H1 (cell line): Measurements from ENCODE around the gene XDH. TPM values are rescaled to one million over a fixed set of nuclear protein-coding genes. Genes with fewer than 3 reads are reported as not detected.

Experiments used
- CTCF ChIA-PET: fragments of 300-600 bp; sonication (Branson Sonifier 250); formaldehyde crosslinking; loops from one replicate; lab custom pipeline; 2021; ENCODE audit not compliant: partially characterized antibody; lab: Charles Lee
- POLR2A ChIA-PET: fragments of 300-600 bp; sonication (Branson Sonifier 250); formaldehyde crosslinking; loops from one replicate; lab custom pipeline; 2021; ENCODE audit warnings: inconsistent platforms; ENCODE audit not compliant: partially characterized antibody; lab: Charles Lee
- DNase-seq, 2 experiments: peaks; one replicate each; pipeline versions ENCODE4 v3.0.0 to v3.0.0-alpha.2; 2010 to 2022; ENCODE audit warnings: low spot score in 2 of 2, low read depth in 1 of 2, mixed read lengths in 1 of 2
- FAIRE-seq: peaks from 2 replicates; lab custom pipeline; 2011; peaks lifted over from hg19 to GRCh38; lab: Jason Lieb, UNC
- H2AFZ ChIP-seq: 2 replicates; pipeline ENCODE4 v1.8.1; 2012; ENCODE audit warnings: low read length, inconsistent platforms
- H2AK5ac ChIP-seq: 2 replicates; pipeline ENCODE4 v1.6.1; 2013; ENCODE audit warnings: low read depth, low read length
- H2BK120ac ChIP-seq: replicated peaks from 2 replicates; pipeline ENCODE3; 2013; ENCODE audit warnings: low read depth, low read length, inconsistent platforms
- H2BK12ac ChIP-seq: 2 replicates; pipeline ENCODE4 v1.6.1; 2013; ENCODE audit warnings: low read depth, low read length
- H2BK15ac ChIP-seq: 2 replicates; pipeline ENCODE4 v1.6.1; 2013; ENCODE audit warnings: low read length
- H2BK20ac ChIP-seq: 2 replicates; pipeline ENCODE4 v1.6.1; 2013; ENCODE audit warnings: low read length
- H2BK5ac ChIP-seq: 2 replicates; pipeline ENCODE4 v1.6.1; 2013; ENCODE audit warnings: low read depth, low read length
- H3K14ac ChIP-seq: 2 replicates; pipeline ENCODE4 v1.6.1; 2013; ENCODE audit warnings: inconsistent platforms; ENCODE audit not compliant: insufficient read length
- H3K18ac ChIP-seq: 2 replicates; pipeline ENCODE4 v1.6.1; 2013; ENCODE audit warnings: low read length; ENCODE audit errors: extremely low read depth
- H3K23ac ChIP-seq: 2 replicates; pipeline ENCODE4 v1.6.1; 2013; ENCODE audit warnings: inconsistent platforms; ENCODE audit not compliant: insufficient read length
- H3K23me2 ChIP-seq: 2 replicates; pipeline ENCODE4 v1.6.1; 2013; ENCODE audit warnings: low read depth, low read length
- H3K27ac ChIP-seq: 2 replicates; pipeline ENCODE4 v1.6.1; 2011; ENCODE audit warnings: low read depth, low read length, inconsistent platforms
- H3K27me3 ChIP-seq, 4 experiments: replicated peaks in 1 of 4; 1 replicate in 1 of 4; 2 replicates in 3 of 4; pipeline versions ENCODE4 v1.6.1 to v1.8.1; 2011 to 2013; ENCODE audit warnings: low read length in 3 of 4, mild to moderate bottlenecking in 3 of 4, inconsistent platforms in 2 of 4, mixed read lengths in 2 of 4, moderate library complexity in 1 of 4; ENCODE audit not compliant: control insufficient read depth in 3 of 4, insufficient read depth in 3 of 4; ENCODE audit errors: extremely low read depth in 1 of 4
- H3K36me3 ChIP-seq, 4 experiments: 2 replicates each; pipeline versions ENCODE4 v1.6.1 to v1.8.1; 2011 to 2013; ENCODE audit warnings: mild to moderate bottlenecking in 4 of 4, low read length in 3 of 4, moderate library complexity in 2 of 4, control low read depth in 1 of 4, inconsistent platforms in 1 of 4; ENCODE audit not compliant: insufficient read depth in 4 of 4, control insufficient read depth in 2 of 4
- H3K4ac ChIP-seq: replicated peaks from 2 replicates; pipeline ENCODE3; 2013; ENCODE audit warnings: low read length, low read depth, mixed read lengths, inconsistent platforms; ENCODE audit not compliant: insufficient read length
- H3K4me1 ChIP-seq, 4 experiments: replicated peaks in 1 of 4; 1 replicate in 1 of 4; 2 replicates in 3 of 4; pipeline versions ENCODE4 v1.6.1 to v1.8.1; 2011 to 2013; ENCODE audit warnings: low read length in 3 of 4, inconsistent platforms in 2 of 4, mixed read lengths in 1 of 4; ENCODE audit not compliant: insufficient read depth in 4 of 4, control insufficient read depth in 3 of 4
- H3K4me2 ChIP-seq, 2 experiments: 2 replicates each; pipeline versions ENCODE4 v1.6.1 to v1.8.1; 2011 to 2013; ENCODE audit warnings: low read depth in 2 of 2, low read length in 2 of 2, control low read depth in 1 of 2, inconsistent platforms in 1 of 2, mild to moderate bottlenecking in 1 of 2; ENCODE audit not compliant: insufficient read depth in 1 of 2
- H3K4me3 ChIP-seq, 4 experiments: fragments of 200-600, 300-600 bp in 1 of 4; sonication (generic), shearing (Covaris generic), sonication (Bioruptor Twin) in 1 of 4; 2 replicates each; pipeline versions ENCODE4 v1.5.1 to v1.8.1; 2011 to 2016; ENCODE audit warnings: low read length in 4 of 4, low read depth in 3 of 4, control low read depth in 2 of 4, inconsistent platforms in 2 of 4, mild to moderate bottlenecking in 2 of 4, mixed read lengths in 1 of 4, moderate library complexity in 1 of 4; ENCODE audit not compliant: insufficient read depth in 2 of 4; ENCODE audit errors: extremely low read depth in 1 of 4
- H3K56ac ChIP-seq: replicated peaks from 2 replicates; pipeline ENCODE3; 2013; ENCODE audit warnings: low read depth, mild to moderate bottlenecking, mixed read lengths, low read length, inconsistent platforms; ENCODE audit not compliant: insufficient read length
- H3K79me1 ChIP-seq: 2 replicates; pipeline ENCODE4 v1.6.1; 2013; ENCODE audit warnings: low read depth, low read length, control low read depth
- H3K79me2 ChIP-seq, 2 experiments: 2 replicates each; pipeline versions ENCODE4 v1.6.1 to v1.8.1; 2012 to 2013; ENCODE audit warnings: low read length in 2 of 2, mild to moderate bottlenecking in 2 of 2, inconsistent platforms in 1 of 2; ENCODE audit not compliant: insufficient read depth in 2 of 2, control insufficient read depth in 1 of 2
- H3K9ac ChIP-seq, 4 experiments: replicated peaks in 1 of 4; 1 replicate in 1 of 4; 2 replicates in 3 of 4; pipeline versions ENCODE4 v1.6.1 to v1.8.1; 2011 to 2013; ENCODE audit warnings: low read depth in 3 of 4, low read length in 3 of 4, control low read depth in 2 of 4, mild to moderate bottlenecking in 2 of 4, moderate library complexity in 2 of 4, inconsistent platforms in 1 of 4; ENCODE audit errors: extremely low read depth in 1 of 4
- H3K9me3 ChIP-seq, 2 experiments: 2 replicates each; pipeline versions ENCODE4 v1.6.1 to v1.8.1; 2012 to 2013; ENCODE audit warnings: mild to moderate bottlenecking in 2 of 2, moderate library complexity in 2 of 2, control low read depth in 1 of 2, inconsistent platforms in 1 of 2, low read depth in 1 of 2, low read length in 1 of 2, mixed read lengths in 1 of 2; ENCODE audit not compliant: insufficient read depth in 2 of 2
- H4K20me1 ChIP-seq, 2 experiments: replicated peaks in 1 of 2; 2 replicates each; pipeline versions ENCODE3 to v1.8.1; 2011 to 2013; ENCODE audit warnings: inconsistent platforms in 2 of 2, low read length in 2 of 2, mild to moderate bottlenecking in 1 of 2; ENCODE audit not compliant: insufficient read depth in 2 of 2, control insufficient read depth in 1 of 2
- H4K5ac ChIP-seq: 2 replicates; pipeline ENCODE4 v1.6.1; 2013; ENCODE audit warnings: low read length, low read depth, mixed read lengths, inconsistent platforms; ENCODE audit not compliant: insufficient read length
- H4K8ac ChIP-seq: 2 replicates; pipeline ENCODE4 v1.8.0; 2013; ENCODE audit warnings: mild to moderate bottlenecking, moderate library complexity, low read length, inconsistent platforms; ENCODE audit not compliant: insufficient read depth; ENCODE audit errors: extremely low read depth
- H4K91ac ChIP-seq: replicated peaks from 2 replicates; pipeline ENCODE3; 2013; ENCODE audit warnings: low read length, mixed read lengths, inconsistent platforms; ENCODE audit not compliant: insufficient read length
- CBX5 ChIP-seq: fragments of 300-800, 300-1000 bp; sonication (generic); IDR thresholded peaks from 2 replicates; pipeline ENCODE4 v1.7.1; 2016; ENCODE audit warnings: antibody characterized with exemption, low read length, low read depth
- HDAC2 ChIP-seq, 2 experiments: fragments of 300-600 bp in 1 of 2; sonication (generic) in 1 of 2; IDR thresholded peaks; 2 replicates each; pipeline ENCODE4 v1.6.1; 2011 to 2012; ENCODE audit warnings: low read depth in 2 of 2, low read length in 2 of 2, mild to moderate bottlenecking in 2 of 2, moderate library complexity in 2 of 2, borderline replicate concordance in 1 of 2, inconsistent platforms in 1 of 2
- RBBP5 ChIP-seq: IDR thresholded peaks from 2 replicates; pipeline ENCODE4 v1.7.1; 2012; ENCODE audit warnings: low read depth, mild to moderate bottlenecking, inconsistent platforms, low read length, moderate library complexity, borderline replicate concordance
- RNF2 ChIP-seq: fragments of 200-900, 300-1000 bp; sonication (generic); IDR thresholded peaks from 2 replicates; pipeline ENCODE4 v1.7.1; 2016; ENCODE audit warnings: borderline replicate concordance, low read depth, mild to moderate bottlenecking, antibody characterized with exemption, low read length; ENCODE audit not compliant: poor library complexity, severe bottlenecking; ENCODE audit errors: missing control alignments
- SAP30 ChIP-seq: fragments of 300-600 bp; sonication (generic); IDR thresholded peaks from 2 replicates; pipeline ENCODE4 v1.7.1; 2012; ENCODE audit warnings: low read length, moderate library complexity, mild to moderate bottlenecking, inconsistent platforms; ENCODE audit not compliant: insufficient read depth, insufficient replicate concordance
- SP4 ChIP-seq: IDR thresholded peaks from 2 replicates; pipeline ENCODE4 v1.6.1; 2012; ENCODE audit warnings: low read length, inconsistent platforms
- TAF7 ChIP-seq: optimal IDR thresholded peaks from 2 replicates; pipeline ENCODE3; 2011; ENCODE audit warnings: low read depth, mild to moderate bottlenecking, inconsistent platforms, low read length, moderate library complexity, borderline replicate concordance
- TEAD4 ChIP-seq: IDR thresholded peaks from 2 replicates; pipeline ENCODE4 v1.6.1; 2012; ENCODE audit warnings: low read depth, low read length, inconsistent platforms, mixed read lengths
- WGBS, 2 experiments: shearing (Covaris generic) in 1 of 2; methylation state at CpG; one replicate each; pipeline versions ENCODE4 v1.1.6 to v1.1.7; 2013 to 2015; ENCODE audit warnings: low lambda C conversion rate in 2 of 2, mixed read lengths in 2 of 2, inconsistent platforms in 1 of 2, low coverage in 1 of 2, missing lambda C conversion rate in 1 of 2; ENCODE audit not compliant: insufficient replicate concordance in 2 of 2, insufficient coverage in 1 of 2, insufficient read length in 1 of 2; ENCODE audit errors: extremely low coverage in 1 of 2, missing lambda C conversion rate in 1 of 2; 5-methylcytosine and 5-hydroxymethylcytosine counted together
- polyA plus RNA-seq, 7 experiments: library from polyadenylated mRNA; depleted of rRNA in 3 of 7; stranded (reverse) in 5 of 7; unstranded in 2 of 7; fragments of >200 nt in 5 of 7; fragments of 200-250 nt in 2 of 7; gene quantifications; 1 replicate in 5 of 7; 2 replicates in 1 of 7; 4 replicates in 1 of 7; pipeline versions ENCODE4 v1.2.1 to v1.2.3, GENCODE V29; 2011 to 2013; ENCODE audit warnings: missing spikeins in 2 of 7, mixed read lengths in 2 of 7
- total RNA-seq: library from RNA; stranded (reverse); fragmentation: NEBNext Ultra II Directional; extraction: Animal tissue kit (Norgen Biotek cat#: 25700); gene quantifications from 2 replicates; pipeline ENCODE4 v1.2.1, GENCODE V29; 2021
- TF ChIP-seq, protein P1 (sequence below): IDR thresholded peaks from 2 replicates; pipeline ENCODE4 v1.6.1; 2011; ENCODE audit warnings: low read length, improper control_type of control experiment

Gene XDH
- total and polyA plus RNA-seq, 2 of the 8 experiments (the other 6 are each of a cell fraction or from before 2014, with no cell fraction given): 0.68 to 1.2 TPM

DNA sequence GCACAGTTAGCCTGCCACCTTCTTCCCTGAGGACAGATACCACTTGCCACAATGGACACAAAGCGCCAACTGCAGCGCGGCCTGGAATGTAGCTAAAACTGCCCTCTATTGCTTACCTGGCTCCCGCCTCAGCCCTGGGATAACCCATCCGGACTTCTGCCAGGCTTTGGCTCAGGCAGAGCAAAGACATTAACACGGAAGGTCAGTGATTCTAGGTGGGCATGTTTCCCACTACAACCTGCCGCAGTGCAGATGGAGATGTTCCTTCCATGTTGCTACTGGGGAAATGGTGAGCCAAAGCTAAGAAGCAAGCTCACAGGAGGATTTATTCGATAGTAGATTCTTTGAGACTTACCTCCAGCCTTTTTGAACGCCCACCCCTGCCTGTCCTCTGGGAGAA lies 74.8 kb downstream of the XDH start:
- H3K9ac ChIP-seq: no peak overlapping the region
- TF ChIP-seq TAF7: no peak
- no peak for TF ChIP-seq RBBP5
- TF ChIP-seq HDAC2 (IDR thresholded peaks at IDR 0.05; ENCODE audit: borderline replicate concordance in 1 of 2, low read depth in 2 of 2, low read length in 2 of 2): no peak
- TF ChIP-seq, protein P1, sequence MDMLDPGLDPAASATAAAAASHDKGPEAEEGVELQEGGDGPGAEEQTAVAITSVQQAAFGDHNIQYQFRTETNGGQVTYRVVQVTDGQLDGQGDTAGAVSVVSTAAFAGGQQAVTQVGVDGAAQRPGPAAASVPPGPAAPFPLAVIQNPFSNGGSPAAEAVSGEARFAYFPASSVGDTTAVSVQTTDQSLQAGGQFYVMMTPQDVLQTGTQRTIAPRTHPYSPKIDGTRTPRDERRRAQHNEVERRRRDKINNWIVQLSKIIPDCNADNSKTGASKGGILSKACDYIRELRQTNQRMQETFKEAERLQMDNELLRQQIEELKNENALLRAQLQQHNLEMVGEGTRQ: no peak
- no peak for TF ChIP-seq TEAD4
- no peak for TF ChIP-seq RNF2
- no peak for TF ChIP-seq SAP30
- TF ChIP-seq CBX5: no peak
- TF ChIP-seq SP4: no peak
- H3K56ac ChIP-seq: no peak overlapping the region
- peaks cover 0 to 2% of the 10 kb centered on the region in 2 experiments for H4K20me1 ChIP-seq
- POLR2A ChIA-PET: no interaction called here
- H3K23ac ChIP-seq: no peak overlapping the region
- no peaks in the 10 kb centered on the region for H3K4me1 ChIP-seq
- H2BK12ac ChIP-seq: no peak overlapping the region
- CTCF ChIA-PET: interaction anchor here (0.8 kb wide), 1 partner anchor 628 kb away, joined by 3 read pairs; no protein-coding TSS in a partner anchor
- no peak overlapping the region for H4K5ac ChIP-seq
- no peaks in the 10 kb centered on the region for H3K27me3 ChIP-seq
- WGBS, 2 experiments: 91% methylated on average over 9 of the region's 9 CpGs; no CpG with 5 or more reads in 1 of the 2 experiments
- no peak overlapping the region for H2BK15ac ChIP-seq
- H3K4ac ChIP-seq: no peak overlapping the region
- no peak overlapping the region for H3K14ac ChIP-seq
- no peak overlapping the region for H2BK5ac ChIP-seq
- no peaks in the 10 kb centered on the region for H3K36me3 ChIP-seq
- H3K9me3 ChIP-seq: no peaks in the 10 kb centered on the region
- H3K4me2 ChIP-seq: no peak overlapping the region
- H3K27ac ChIP-seq: no peak overlapping the region
- DNase-seq: no peak
- no peak overlapping the region for H4K91ac ChIP-seq
- no peaks in the 10 kb centered on the region for H3K79me1 ChIP-seq
- H4K8ac ChIP-seq: peak overlapping the region; percentile 11; the same call in 1 of the 2 replicates
- no peak overlapping the region for H2AFZ ChIP-seq
- no peak overlapping the region for H3K18ac ChIP-seq
- H2BK120ac ChIP-seq: no peak overlapping the region
- no peak for FAIRE-seq
- no peak overlapping the region for H2AK5ac ChIP-seq
- H3K79me2 ChIP-seq: no peaks in the 10 kb centered on the region
- H2BK20ac ChIP-seq: no peak overlapping the region
- no peak overlapping the region for H3K4me3 ChIP-seq
- no peaks in the 10 kb centered on the region for H3K23me2 ChIP-seq
